NCI-H226 (cell line): ENCODE data around the gene CASP12.

ENCODE experiments used
- DNase-seq: peaks from one replicate; pipeline ENCODE4 v3.0.0-alpha.2; 2015

Gene CASP12

DNA sequence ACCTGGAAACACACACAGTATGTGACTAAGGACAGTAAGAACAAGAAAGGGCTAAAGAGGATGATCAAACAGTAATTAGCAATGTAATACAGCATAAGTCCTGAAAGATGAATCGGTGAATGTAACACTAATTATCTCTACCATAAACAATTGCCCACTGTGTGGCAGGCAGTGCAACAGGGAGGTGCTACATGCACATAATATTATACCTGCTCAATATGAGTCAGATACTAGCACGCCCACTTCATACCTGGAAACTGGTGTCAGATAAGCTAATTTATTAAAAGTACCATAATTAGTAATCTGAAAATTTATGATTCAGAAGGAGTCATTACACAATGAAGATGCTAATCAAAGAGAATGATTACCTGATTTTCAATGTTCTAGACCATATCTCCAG is 14.9 kb downstream of the CASP12 start:
- DNase-seq = no peak

DNA sequence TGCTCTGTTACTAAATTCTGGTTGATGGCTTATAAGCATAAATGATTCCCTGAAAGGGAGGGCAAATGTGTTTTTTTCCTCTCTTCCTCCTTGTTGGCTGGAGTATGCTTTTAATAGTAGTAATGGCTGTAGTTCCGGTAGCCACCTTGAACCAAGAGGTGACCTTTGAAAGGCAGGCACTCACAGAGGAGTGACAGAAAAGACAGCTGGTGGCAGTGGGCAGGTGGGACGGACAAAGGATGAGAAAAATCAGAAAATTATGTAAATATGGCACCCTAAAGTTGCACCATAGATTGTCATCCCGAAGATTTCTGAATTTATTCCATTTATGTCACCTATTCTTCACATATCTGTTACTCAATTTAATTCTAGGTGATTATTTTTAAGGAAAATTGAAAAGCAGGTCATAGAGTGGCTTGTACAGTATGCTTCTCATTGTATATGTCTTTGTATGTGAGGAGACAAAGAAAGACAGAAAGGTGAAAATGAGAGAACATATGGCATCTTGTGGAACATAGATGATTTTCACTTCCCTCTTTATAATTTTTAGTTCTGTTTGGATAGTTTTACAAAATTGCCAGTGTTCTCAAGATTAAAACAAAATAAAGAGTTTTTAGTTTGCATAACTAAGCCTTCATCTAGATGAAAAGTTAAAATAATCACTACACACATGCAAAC is 17.0 kb downstream of the CASP12 start:
- no peak for DNase-seq

DNA sequence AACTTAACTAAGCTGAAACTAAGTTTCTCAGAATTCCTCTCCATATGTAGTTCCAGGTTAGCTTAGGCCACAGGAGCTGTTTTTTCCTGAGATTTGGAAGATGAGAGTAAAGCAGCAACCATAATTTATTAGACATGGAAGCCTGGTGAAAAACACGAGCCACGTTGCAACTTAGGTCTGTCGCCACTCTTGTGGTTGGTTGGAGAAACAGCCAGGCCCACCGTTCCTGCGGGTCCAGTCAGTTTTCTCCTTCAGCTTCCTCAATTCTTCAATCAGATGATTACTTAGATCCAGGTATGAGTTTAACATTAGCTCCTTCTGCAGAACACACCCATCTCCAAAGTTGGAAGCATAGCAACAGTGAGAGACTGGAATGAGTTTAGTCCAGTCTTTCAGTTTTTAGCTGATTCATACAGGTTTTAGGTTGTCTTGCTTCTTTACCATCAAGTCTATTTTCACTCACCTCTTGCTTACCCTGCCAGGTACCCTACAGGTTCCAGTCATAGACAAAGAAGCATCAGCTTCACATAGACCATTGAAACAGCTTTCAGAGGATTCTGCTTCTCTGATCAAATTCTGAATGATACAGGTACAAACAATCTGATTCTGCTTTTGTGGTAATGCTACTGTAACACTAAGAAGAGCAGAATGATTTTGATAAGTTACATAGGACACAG is 18.6 kb downstream of the CASP12 start:
- DNase-seq = no peak

DNA sequence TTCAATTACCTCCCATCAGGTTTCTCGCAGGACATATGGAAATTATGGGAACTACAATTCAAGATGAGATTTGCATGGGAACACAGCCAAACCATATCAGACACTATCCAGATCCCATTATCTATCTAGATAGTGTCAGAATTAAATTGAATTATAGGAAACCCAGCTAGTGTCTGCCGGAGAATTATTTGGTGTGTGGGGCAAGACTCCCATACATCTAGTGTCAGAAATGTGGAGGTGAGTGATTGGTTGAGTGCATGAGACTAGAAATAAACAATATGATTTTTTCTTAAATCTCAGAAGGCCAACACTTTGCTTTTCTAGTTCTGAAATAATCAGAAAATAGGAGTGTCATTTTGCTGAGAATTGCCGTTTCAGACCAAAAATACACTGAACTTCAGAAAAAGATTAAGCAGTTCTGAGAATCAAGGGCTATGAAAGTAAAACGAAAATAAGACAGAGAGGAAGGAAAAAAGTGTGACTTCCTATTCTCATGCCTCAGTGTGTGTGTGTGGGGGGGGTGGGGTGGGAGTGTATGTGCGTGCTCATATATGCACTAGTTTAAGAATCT is 21.3 kb downstream of the CASP12 start:
- no peak for DNase-seq

DNA sequence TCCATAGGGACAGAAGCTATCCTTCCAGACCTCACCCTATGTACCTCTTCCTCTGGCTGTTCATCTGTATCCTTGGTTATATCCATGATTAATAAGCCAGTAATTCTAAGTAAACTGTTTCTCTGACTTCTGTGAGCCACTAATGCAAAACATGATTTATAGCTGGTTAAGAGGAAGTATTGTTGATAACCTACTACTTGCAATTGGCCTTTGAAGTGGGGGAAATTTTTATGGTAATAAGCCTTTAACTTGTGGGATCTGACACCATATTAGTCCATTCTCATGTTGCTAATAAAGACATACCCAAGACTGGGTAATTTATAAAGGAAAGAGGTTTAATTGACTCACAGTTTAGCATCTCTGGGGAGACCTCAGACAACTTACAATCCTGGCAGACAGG is 21.9 kb downstream of the CASP12 start:
- no peak for DNase-seq

DNA sequence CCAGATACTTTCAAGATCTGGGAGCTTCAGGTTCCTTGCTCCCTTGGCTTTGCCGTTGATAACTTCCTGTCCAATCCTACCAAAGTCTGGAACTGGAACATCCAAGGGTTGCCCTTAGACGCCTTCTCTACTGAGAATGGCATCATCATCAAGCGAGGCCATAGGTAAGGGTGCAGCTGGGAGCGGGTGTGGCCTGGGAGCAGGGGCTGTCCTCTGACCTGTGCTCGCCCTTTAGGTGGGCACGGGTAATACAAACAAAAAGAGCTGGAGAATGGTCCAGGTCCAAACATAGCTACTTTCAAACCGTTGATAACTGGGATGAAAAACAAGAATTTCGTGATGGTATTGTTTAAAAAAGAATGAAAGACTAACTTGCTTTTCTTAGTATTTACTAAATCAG is 25.0 kb downstream of the CASP12 start:
- no peak for DNase-seq

DNA sequence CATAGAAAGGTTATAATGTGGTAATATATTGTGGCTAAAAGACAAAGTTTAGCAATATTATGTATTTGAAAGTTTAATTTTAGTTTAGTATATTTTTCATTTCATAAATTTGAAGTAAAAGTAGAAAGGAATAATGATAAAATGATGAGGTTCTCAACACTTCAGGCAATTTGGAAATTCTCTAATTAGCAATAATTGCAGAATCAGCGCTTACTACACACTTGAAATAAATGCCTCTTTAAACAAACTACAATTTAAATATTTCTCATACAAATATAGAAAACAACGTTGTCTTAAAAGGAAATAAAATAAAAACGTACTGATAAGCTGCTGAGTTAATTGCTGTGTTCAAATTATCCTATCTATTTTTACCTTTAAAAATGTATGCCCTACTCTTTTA is 25.9 kb downstream of the CASP12 start:
- no peak for DNase-seq

DNA sequence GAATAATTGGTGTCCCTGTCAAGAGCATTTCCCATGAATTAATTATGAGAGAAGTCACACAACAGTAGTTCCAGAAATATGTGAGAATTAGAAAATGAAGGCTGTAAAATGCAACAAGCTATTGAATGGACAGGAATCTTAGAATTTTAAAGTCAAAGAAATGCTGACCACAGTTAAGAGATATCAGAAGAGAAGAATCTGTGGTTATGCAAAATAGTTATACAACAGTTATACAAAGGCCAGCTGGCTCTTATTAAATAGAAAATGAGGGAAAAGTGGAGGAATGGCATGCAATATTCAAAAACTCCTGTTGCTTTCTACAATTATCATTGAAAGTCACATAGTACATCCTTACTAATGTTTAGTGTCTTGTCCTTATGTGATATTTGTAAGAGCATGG is 27.4 kb downstream of the CASP12 start:
- DNase-seq = no peak

DNA sequence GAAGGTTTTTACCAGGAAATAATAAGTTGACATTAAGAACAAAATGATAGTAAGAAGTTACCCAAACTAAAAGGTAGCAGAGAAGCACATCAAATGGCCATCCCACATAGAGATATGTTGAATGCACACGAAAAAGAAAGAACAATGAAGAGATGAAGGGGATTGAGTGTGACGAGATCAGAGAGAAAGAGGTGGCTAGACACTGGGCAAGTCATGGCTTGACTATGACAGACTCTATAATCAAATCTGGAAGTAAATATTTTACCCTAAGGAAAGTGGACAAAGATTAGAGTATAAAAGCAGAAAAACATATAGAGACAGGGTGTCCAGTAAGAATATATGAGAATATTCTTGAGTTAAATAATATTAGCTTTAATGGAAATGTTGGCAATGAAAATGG is 31.4 kb downstream of the CASP12 start:
- no peak for DNase-seq

DNA sequence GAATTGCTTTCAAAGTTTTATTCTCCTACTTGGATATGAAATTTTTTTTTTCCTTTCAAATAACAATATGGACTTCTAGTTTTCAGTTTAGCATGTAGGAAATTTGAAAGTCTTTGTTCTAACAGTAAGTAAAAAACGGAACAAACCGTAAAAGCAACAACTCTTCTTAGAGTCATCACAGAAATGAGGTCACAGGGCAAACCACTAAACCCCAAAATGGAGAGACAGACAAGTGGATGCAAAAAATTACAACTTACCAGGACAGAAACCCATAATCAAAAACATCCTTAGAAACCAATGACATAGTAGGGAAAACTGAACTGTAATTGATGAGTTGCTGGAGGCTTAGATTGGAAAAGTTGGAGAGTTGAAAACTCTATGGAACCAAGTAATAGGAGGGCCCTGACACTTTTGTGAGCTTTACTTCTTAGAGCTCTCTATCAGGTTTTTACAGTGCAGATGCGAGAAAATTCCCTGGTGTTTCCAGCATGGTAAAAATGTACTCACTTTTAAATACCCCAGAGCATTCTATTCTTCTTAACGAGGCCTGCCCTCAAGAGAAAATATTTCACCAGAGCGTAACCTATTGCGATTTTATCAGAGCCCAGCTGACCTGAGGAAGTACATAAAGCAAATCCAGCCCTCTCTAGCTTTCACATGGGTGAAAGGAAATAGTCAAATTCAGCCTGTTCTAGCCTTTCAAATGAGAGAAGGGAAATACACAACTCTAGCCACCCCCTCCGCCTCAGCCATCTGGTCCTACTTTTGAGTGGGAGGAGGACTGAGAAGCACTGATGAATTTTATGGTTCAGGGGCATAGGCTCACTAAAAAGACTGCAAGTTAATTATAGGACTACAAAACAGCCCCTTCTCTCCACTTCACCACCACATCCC is 39.1 kb downstream of the CASP12 start:
- no peak for DNase-seq

DNA sequence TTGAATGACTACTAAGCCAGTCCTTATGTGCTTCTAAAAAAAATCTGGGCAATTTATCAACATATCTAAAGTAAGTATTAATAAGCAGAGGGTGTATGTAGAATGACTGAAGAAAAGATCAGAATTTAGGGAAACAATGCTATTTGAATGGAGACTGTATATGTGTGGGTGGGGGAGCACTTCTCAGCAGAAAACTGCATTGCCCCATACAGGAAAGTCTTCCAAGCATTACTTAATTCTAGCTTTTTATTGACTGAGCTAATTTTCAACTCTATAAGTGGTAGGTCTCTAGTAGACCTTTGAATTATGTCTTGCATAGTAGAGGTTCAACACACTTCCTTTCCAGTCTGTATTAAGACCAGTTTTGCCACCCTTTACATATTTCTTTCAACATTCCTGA is 41.7 kb downstream of the CASP12 start:
- no peak for DNase-seq

DNA sequence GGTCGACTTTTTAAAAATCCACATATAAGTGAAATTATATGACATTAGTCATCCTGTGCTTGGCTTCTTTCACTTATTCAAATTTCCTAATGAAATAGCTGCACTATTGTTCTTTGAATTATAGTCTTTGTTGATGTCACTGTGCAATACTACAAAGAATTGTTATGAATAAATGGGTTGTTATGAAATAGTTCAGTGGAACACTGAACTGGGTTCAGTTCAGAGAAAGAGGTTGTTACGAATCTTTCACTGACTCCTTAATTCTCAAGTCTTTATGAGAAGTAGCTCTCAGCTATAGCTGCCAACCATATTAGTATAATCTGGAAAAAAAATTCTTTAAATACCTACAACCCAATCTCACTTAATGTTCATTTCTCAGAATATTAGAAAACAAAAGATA is 42.3 kb downstream of the CASP12 start:
- no peak for DNase-seq

DNA sequence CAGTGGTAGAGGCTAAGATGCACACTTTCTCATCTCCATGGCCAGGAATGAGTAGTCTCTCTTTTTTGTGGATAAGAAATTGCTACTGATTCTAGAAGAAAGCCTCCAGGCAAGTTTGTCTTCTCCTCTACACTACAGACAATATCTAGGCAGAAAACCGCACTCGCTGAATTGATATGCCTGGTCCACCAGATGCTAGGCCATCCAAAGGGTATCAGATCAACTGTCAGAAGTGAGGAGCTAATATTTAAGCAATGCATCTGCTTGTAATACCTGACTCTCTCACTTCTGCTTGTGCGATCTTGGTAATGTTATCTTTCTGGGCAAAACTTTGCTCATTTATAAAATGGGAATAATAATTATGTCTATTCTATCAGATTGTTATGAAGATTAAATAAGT is 45.0 kb downstream of the CASP12 start:
- no peak for DNase-seq

DNA sequence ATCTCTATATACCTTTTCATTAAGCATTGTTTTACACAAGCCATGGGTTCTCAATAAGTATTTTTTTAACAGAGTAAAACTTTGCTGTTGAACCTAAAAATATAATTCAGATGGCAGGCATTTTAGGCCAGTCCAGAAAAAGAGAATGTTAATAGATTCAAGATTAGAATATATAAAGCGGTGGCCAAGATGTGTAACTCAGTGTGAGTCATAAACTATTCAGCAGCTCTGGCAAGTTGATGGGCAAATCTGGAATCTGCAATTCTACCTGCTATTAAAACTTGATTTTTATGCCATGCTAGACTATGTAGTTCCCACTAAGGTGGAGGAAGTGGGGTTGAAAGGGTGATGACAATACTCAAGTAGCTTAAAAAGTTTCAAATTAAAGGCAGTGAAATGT is 45.4 kb downstream of the CASP12 start:
- DNase-seq = no peak

DNA sequence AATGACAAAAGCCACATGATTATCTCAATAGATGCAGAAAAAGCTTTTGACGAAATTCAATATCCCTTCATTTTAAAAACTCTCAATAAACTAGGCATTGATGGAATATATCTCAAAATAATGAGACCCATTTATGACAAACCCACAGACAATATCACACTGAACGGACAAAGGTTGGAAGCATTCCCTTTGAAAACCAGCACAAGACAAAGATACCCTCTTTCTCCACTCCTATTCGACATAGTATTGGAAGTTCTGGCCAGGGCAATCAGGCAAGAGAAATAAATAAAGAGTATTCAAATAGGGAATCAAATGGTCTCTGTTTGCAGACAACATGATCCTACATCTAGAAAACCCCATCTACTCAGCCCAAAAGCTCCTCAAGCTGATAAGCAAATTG is 52.0 kb downstream of the CASP12 start:
- no peak for DNase-seq

DNA sequence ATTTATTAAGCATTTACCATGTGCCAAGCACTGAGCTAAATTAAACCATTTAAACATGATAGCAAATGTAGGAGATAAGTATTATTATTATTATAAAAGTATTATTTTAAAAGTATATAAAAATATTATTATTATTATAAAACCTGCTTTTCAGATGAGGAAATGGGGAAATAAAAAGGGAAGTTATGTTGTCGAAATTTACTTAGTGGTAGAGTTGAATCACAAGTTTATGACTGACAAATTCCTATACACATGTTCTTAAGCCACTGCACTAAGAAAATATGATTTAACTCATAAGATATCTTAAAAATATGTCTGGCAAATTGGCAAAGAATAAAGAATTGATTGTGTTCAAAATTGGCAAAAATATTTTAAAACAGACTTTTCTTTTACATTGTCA is 53.8 kb downstream of the CASP12 start:
- no peak for DNase-seq

DNA sequence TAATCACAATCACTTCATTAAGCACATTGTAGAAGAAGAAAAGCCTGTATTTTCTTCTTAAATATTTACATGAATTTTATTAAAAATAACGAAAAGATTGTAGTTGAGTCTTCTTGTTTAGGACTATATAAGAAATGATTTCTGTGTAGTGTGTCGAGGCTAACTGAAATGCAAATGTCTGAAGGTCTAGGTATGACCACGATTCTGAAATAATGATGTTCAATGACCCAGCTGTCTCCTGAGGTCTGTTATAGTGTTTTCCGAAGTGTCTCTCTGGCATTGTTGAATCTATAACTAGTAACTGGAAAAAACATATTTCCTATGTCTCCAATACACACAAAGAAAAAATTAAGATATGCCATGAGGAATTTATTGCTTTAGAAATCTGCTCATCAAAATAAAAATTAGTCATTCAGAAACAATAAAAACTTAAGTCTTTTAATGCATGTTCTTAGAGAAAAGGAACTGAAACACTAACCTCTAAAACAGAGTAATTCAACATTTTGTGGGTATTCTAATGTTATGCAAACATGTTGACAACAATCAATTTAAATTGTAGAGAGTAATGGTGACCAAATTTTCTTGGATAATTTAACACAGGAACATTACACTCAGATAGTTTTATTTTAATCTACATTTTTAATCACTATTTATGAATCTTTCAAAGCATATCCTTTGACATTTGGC is 55.0 kb downstream of the CASP12 start:
- DNase-seq = no peak

DNA sequence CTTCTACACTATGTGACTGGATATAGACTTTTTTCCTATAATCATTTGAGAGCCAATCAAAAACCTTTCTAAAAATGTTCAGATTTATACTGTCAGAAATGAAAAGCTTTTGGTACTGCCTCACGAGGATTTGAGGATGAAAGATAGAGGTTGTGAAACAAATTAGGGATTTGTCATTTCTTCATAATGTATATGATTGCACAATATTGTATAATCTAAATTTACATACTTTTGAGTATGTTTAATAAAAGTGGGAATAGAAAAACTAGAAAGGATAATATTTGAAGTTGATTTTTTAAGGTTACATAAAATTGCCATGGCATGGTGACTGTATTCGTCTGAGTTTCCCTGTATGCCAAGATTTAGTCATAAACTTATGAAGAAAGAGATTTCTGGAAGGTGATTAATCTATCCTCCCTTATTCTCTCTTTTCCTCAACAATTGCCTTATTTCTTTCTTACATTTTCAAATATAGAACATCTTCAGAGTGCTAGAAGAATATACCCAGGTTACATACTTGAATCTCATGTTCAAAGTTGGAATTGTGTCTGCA is 56.2 kb downstream of the CASP12 start:
- DNase-seq = no peak

DNA sequence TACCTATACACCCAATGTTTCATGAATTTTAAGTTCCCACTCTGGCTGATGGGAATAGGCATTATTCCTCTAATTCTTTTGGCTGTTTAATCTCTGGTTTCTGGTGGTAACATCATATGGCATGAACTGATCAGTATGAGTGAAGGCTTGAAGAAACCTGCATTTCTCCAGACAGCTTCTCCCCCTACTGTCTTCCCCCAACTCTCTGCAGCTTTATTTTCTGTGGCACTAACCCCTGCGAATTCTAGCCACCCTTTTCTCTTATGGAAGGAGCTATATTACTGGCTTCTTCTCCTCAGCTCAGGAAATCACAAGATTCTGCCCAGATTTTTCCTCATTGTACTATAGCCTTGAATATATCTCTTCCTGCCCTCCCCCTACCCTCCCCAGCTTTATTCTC is 57.1 kb downstream of the CASP12 start:
- DNase-seq = no peak

DNA sequence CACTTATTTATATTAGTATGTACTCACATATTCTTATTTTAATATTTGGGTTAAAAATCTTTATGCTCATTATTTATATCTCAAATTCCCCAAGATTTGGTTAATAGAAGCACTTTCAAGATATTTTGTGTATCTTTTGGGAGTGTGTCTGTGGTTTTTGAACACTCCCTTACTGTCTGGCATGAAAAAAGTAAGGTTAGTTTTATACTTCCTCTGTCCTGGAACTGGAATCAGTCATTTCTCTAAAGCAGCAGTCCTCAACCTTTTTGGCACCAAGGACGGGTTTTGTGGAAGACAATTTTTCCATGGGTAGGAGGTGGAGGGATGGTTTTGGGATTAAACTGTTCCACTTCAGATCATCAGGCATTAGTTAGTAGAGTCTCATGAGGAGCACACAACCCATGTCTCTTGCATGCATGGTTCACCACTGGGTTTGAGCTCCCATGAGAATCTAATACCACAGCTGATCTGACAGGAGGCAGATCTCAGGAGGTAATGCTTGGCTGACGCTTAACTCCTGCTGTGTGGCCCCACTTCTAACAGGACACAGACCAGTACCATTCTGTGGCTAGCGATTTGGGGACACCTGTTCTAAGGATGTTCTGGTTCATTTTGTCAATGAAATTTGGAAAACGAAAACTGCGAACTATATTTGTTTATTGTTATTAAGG is 60.2 kb downstream of the CASP12 start:
- DNase-seq = no peak

DNA sequence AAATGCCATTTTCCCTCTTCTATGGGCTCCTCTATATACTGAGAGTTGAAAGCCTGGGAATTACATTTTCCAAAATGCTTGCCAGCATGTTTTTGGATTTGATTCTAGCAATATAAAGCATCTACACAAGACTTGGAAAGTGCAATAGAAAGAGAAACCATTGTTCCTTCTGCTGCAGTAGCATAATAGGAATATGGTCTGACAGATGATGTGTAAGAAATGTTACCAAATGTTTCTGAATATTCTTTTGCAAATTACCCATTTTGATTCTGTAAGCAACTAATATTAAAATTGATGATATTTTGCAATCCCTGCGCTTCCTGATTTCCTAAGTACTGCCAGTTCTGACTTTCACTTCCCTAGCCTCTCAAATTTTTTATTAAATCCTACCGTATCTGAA is 61.6 kb downstream of the CASP12 start:
- DNase-seq = no peak
